ENCODE measurements around the gene PTPRC.

PTPRC gene

DNA sequence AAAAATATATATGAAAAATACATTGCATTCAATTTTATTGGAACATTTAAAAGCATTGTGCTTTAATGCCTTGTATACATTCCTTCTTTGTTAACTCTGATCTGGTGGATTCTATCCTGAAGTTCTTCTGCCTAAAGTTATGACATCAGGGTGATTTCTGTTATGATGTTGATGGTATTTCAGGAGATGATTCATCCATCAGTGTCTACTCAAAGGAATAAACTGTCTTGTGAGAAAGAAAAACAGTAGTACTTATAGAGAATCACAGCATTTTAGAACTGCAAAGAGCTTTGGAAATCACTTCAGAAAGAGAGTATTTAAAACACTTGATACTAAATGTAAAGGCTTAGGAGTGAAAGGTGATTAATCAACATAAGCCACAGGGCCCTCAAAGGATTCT lies 155.7 kb downstream of the PTPRC start (continued):
- TF ChIP-seq ZNF658 (tag by site-specific recombination; IDR thresholded peaks at IDR 0.05): no peak
- TF ChIP-seq ZNF146 (tag by site-specific recombination; IDR thresholded peaks at IDR 0.05): no peak
- no peak for TF ChIP-seq KLF8 (tag by site-specific recombination; IDR thresholded peaks at IDR 0.05)
- TF ChIP-seq ZNF747 (tag by site-specific recombination; IDR thresholded peaks at IDR 0.05): no peak
- no peak for TF ChIP-seq ZNF561 (tag by site-specific recombination; IDR thresholded peaks at IDR 0.05; ENCODE audit: borderline replicate concordance)
- no peak for TF ChIP-seq OVOL3 (tag by site-specific recombination; IDR thresholded peaks at IDR 0.05)
- TF ChIP-seq, protein P1, sequence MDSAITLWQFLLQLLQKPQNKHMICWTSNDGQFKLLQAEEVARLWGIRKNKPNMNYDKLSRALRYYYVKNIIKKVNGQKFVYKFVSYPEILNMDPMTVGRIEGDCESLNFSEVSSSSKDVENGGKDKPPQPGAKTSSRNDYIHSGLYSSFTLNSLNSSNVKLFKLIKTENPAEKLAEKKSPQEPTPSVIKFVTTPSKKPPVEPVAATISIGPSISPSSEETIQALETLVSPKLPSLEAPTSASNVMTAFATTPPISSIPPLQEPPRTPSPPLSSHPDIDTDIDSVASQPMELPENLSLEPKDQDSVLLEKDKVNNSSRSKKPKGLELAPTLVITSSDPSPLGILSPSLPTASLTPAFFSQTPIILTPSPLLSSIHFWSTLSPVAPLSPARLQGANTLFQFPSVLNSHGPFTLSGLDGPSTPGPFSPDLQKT (IDR thresholded peaks at IDR 0.05; ENCODE audit: borderline replicate concordance, low read depth, low read length): no peak
- TF ChIP-seq, protein P2, sequence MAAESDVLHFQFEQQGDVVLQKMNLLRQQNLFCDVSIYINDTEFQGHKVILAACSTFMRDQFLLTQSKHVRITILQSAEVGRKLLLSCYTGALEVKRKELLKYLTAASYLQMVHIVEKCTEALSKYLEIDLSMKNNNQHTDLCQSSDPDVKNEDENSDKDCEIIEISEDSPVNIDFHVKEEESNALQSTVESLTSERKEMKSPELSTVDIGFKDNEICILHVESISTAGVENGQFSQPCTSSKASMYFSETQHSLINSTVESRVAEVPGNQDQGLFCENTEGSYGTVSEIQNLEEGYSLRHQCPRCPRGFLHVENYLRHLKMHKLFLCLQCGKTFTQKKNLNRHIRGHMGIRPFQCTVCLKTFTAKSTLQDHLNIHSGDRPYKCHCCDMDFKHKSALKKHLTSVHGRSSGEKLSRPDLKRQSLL (tag by site-specific recombination; IDR thresholded peaks at IDR 0.05): no peak
- no peak for TF ChIP-seq ZNF530 (tag by site-specific recombination; IDR thresholded peaks at IDR 0.05; ENCODE audit: low read depth)
- TF ChIP-seq, protein P3, sequence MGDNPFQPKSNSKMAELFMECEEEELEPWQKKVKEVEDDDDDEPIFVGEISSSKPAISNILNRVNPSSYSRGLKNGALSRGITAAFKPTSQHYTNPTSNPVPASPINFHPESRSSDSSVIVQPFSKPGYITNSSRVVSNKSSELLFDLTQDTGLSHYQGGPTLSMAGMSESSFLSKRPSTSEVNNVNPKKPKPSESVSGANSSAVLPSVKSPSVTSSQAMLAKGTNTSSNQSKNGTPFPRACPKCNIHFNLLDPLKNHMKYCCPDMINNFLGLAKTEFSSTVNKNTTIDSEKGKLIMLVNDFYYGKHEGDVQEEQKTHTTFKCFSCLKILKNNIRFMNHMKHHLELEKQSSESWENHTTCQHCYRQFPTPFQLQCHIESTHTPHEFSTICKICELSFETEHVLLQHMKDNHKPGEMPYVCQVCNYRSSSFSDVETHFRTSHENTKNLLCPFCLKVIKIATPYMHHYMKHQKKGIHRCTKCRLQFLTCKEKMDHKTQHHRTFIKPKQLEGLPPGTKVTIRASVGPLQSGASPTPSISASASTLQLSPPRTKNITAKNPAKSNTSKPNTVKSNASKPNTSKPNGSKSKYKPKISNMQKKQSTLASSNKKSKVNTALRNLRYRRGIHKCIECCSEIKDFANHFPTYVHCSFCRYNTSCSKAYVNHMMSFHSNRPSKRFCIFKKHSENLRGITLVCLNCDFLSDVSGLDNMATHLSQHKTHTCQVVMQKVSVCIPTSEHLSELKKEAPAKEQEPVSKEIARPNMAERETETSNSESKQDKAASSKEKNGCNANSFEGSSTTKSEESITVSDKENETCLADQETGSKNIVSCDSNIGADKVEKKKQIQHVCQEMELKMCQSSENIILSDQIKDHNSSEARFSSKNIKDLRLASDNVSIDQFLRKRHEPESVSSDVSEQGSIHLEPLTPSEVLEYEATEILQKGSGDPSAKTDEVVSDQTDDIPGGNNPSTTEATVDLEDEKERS (tag by site-specific recombination; IDR thresholded peaks at IDR 0.05): no peak
- no peak for TF ChIP-seq ZNF324 (tag by site-specific recombination; IDR thresholded peaks at IDR 0.05)

DNA sequence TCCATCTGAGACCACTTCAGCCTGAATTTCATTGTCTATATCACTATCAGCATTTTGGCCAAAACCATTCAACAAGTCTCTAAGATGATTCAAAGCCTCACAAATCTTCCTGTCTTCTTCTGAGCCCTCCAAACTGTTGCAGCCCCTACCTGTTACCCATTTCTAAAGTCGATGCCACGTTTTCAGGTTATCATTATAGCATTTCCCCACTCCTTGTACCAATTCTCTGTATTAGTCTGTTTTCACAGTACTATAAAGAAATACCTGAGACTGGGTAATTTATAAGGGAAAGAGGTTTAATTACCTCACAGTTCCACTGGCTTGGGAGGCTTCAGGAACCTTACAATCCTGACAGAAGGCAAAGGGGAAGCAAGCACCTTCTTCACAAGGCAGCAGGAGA lies 158.8 kb downstream of the PTPRC start:
- Histone ChIP-seq H3K9me3 (ENCODE audit: control insufficient read depth, insufficient read depth, low read depth, low read length) (no peaks in the 10 kb centered on the region), H3K4me3 (ENCODE audit: low read depth, low read length) (no peak overlapping the region), H3K4me1 (ENCODE audit: control insufficient read depth, insufficient read depth, low read length) (no peaks in the 10 kb centered on the region), H3K27ac (ENCODE audit: extremely low read depth, low read depth, low read length) (no peak overlapping the region), H3K36me3 (ENCODE audit: control insufficient read depth in 2 of 2, insufficient read depth in 1 of 2, low read length in 2 of 2) (no peaks in the 10 kb centered on the region)
- ChIA-PET POLR2A (no interaction called here), CTCF (no interaction called here)
- no peak for TF ChIP-seq ZNF391 (tag by site-specific recombination; IDR thresholded peaks at IDR 0.05; ENCODE audit: borderline replicate concordance, low read depth)
- peak; percentile 71 for TF ChIP-seq ZNF707 (tag by site-specific recombination; IDR thresholded peaks at IDR 0.05)

DNA sequence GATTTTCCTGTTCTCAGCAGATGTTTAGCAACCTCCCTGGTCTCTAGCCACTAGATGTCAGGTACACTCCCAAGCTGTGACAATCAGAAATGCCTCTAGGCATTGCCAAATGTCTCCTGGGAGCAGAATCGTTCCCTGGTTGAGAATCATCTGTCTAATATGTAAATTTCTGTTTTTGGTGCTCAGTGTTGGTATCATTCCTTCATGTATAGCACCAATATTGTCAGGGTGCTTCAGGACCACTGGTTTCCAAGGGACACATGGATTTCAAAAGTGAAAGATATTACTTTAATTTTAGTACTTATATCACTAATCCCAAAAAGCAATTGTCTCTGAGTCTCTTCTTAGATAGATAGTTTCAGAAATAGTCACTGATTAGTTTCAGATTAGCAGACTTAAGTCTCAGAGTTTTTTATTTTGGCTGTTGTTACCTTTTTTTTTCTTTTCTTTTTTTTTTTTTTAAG lies 160.1 kb downstream of the PTPRC start:
- no peak overlapping the region for H3K4me3 ChIP-seq (ENCODE audit: low read depth, low read length)
- ChIA-PET POLR2A (no interaction called here), CTCF (interaction anchor here (1.3 kb wide), 1 partner anchor 10 kb away, joined by 3 read pairs; no protein-coding TSS in a partner anchor)
- H3K9me3 ChIP-seq (ENCODE audit: control insufficient read depth, insufficient read depth, low read depth, low read length): no peaks in the 10 kb centered on the region
- H3K36me3 ChIP-seq (ENCODE audit: control insufficient read depth in 2 of 2, insufficient read depth in 1 of 2, low read length in 2 of 2): no peaks in the 10 kb centered on the region
- H3K27ac ChIP-seq (ENCODE audit: extremely low read depth, low read depth, low read length): no peak overlapping the region
- no peaks in the 10 kb centered on the region for H3K4me1 ChIP-seq (ENCODE audit: control insufficient read depth, insufficient read depth, low read length)
- TF ChIP-seq ZFP69B (tag by site-specific recombination; IDR thresholded peaks at IDR 0.05): no peak
- no peak for TF ChIP-seq BCL11A (tag by site-specific recombination; IDR thresholded peaks at IDR 0.05; ENCODE audit: low read depth)
- TF ChIP-seq, protein P4, sequence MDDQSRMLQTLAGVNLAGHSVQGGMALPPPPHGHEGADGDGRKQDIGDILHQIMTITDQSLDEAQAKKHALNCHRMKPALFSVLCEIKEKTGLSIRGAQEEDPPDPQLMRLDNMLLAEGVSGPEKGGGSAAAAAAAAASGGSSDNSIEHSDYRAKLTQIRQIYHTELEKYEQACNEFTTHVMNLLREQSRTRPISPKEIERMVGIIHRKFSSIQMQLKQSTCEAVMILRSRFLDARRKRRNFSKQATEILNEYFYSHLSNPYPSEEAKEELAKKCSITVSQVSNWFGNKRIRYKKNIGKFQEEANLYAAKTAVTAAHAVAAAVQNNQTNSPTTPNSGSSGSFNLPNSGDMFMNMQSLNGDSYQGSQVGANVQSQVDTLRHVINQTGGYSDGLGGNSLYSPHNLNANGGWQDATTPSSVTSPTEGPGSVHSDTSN (CRISPR knock-in tag; IDR thresholded peaks at IDR 0.05): no peak
- TF ChIP-seq, protein P5, sequence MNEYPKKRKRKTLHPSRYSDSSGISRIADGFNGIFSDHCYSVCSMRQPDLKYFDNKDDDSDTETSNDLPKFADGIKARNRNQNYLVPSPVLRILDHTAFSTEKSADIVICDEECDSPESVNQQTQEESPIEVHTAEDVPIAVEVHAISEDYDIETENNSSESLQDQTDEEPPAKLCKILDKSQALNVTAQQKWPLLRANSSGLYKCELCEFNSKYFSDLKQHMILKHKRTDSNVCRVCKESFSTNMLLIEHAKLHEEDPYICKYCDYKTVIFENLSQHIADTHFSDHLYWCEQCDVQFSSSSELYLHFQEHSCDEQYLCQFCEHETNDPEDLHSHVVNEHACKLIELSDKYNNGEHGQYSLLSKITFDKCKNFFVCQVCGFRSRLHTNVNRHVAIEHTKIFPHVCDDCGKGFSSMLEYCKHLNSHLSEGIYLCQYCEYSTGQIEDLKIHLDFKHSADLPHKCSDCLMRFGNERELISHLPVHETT (tag by site-specific recombination; IDR thresholded peaks at IDR 0.05): no peak
- TF ChIP-seq ZNF423 (tag by site-specific recombination; IDR thresholded peaks at IDR 0.05): no peak
- TF ChIP-seq HOXC10 (CRISPR knock-in tag; IDR thresholded peaks at IDR 0.05): no peak
- TF ChIP-seq ZNF621 (tag by site-specific recombination; IDR thresholded peaks at IDR 0.05): no peak
- no peak for TF ChIP-seq SP7 (tag by site-specific recombination; IDR thresholded peaks at IDR 0.05)
- TF ChIP-seq ZSCAN16 (tag by site-specific recombination; IDR thresholded peaks at IDR 0.05): no peak
- TF ChIP-seq, protein P6, sequence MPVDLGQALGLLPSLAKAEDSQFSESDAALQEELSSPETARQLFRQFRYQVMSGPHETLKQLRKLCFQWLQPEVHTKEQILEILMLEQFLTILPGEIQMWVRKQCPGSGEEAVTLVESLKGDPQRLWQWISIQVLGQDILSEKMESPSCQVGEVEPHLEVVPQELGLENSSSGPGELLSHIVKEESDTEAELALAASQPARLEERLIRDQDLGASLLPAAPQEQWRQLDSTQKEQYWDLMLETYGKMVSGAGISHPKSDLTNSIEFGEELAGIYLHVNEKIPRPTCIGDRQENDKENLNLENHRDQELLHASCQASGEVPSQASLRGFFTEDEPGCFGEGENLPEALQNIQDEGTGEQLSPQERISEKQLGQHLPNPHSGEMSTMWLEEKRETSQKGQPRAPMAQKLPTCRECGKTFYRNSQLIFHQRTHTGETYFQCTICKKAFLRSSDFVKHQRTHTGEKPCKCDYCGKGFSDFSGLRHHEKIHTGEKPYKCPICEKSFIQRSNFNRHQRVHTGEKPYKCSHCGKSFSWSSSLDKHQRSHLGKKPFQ (tag by site-specific recombination; IDR thresholded peaks at IDR 0.05): no peak
- no peak for TF ChIP-seq ZNF664 (tag by site-specific recombination; IDR thresholded peaks at IDR 0.05)
- TF ChIP-seq ZNF501 (tag by site-specific recombination; IDR thresholded peaks at IDR 0.05): no peak
- TF ChIP-seq ZNF121 (tag by site-specific recombination; IDR thresholded peaks at IDR 0.05): no peak
